Measurements from ENCODE around the gene DNMT3L. TPM values are rescaled to one million over a fixed set of nuclear protein-coding genes. Genes with fewer than 3 reads are reported as not detected.
A peak's percentile ranks its signal among the peaks of the same experiment; 100 is the strongest.
"Not testable (repeated sequence)": the region's sequence is repeated elsewhere in the genome, so short reads cannot be mapped to it uniquely, and the experiment has no call there.

DNMT3L gene
- total RNA-seq, 3 donors from 2014 or later = not detected

DNA sequence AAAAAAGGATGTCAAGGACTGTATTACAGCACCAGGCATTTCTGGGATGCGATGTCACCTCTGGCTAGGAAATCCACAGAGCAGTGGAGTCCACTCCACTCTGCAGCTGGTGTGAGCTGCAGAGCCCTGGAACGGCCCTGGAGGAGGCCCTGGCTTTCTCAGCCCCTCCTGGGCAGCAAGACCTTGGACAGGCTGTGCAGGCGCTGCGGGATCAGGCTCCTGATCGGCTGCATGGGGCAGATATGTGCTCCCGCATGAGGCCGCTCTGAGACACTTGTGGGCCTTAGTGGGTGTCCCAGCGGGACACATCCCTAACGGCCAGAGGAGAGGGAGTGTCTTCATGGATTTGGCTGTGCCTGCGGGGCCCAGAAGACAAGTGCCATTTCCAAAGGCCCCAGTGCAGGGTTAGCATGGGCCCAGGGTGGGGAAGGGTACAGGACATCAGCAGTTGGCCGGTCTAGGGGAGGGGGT, 6.2 kb downstream of the DNMT3L start:
- Histone ChIP-seq H3K9me3 (no peaks in the 10 kb centered on the region), H3K4me3 (no peak overlapping the region), H3K4me1 (ENCODE audit: low read depth) (no peaks in the 10 kb centered on the region), H3K36me3 (ENCODE audit: low read depth) (no peaks in the 10 kb centered on the region)
- no peak for TF ChIP-seq CTCF (IDR thresholded peaks at IDR 0.05)
- intact Hi-C loops (cut with DNase I, micrococcal nuclease) = no loop called here
- no peak for ATAC-seq
- DNase-seq = peak in 1 of 3 donors; percentile 22

DNA sequence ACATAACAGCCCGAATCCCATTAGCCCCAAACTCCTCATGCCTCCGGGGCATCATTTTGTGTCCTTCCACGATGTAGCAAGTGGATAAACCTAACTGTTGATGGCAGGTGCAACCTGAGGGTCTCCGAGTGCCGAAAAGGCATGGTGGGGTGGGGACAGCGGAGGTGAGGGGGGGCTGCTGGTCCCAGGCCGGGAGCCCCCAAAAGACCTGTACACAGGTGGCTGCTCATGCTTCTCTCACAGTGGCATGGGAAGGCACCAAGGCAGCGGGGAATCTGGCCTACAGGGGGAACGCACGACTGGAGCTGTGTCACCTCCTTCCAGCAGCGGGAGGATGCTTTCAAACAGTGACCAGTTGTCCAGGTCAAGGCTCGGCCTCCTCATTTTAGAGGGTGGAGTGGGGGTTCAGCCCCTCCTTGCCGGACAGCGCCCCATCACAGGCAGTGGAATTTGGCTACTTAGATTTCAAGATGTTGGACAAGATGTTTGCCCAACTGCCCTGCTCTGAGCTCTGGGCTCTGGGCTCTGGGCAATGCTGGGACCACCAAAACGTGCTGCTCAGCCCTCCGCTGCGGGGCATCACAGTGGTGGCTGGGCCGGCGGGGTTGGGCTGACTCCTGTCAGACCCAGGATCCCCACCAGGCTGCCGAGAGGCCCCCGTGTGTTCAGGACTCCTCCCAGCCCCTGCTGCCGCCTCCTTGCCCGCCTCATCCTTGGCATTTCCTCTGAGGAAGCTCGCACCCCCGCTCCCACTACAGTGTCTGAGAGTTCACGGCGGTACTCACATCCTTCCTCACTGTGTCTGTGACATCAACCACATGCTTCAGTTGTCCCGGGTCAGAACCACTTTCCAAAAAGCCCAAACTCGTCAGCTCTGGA, 7.6 kb downstream of the DNMT3L start:
- no peak overlapping the region for H3K4me3 ChIP-seq
- H3K36me3 ChIP-seq (ENCODE audit: low read depth) = no peaks in the 10 kb centered on the region
- H3K9me3 ChIP-seq = no peaks in the 10 kb centered on the region
- intact Hi-C loops (cut with DNase I, micrococcal nuclease) = no loop called here
- H3K4me1 ChIP-seq (ENCODE audit: low read depth) = no peaks in the 10 kb centered on the region
- ATAC-seq (no peak), DNase-seq (peak in 2 of 3 donors; percentile 19 to 43)
- TF ChIP-seq CTCF (IDR thresholded peaks at IDR 0.05) = no peak

- H3K9me3 ChIP-seq; intact Hi-C loops (cut with DNase I, micrococcal nuclease); H3K4me3 ChIP-seq; H3K36me3 ChIP-seq (ENCODE audit: low read depth); H3K4me1 ChIP-seq (ENCODE audit: low read depth); DNase-seq: not testable (repeated sequence)
- ATAC-seq = peak; percentile 47
Measured at GRCh38 chr21:44249204-44250037, 12.3 kb downstream of the DNMT3L start.

DNA sequence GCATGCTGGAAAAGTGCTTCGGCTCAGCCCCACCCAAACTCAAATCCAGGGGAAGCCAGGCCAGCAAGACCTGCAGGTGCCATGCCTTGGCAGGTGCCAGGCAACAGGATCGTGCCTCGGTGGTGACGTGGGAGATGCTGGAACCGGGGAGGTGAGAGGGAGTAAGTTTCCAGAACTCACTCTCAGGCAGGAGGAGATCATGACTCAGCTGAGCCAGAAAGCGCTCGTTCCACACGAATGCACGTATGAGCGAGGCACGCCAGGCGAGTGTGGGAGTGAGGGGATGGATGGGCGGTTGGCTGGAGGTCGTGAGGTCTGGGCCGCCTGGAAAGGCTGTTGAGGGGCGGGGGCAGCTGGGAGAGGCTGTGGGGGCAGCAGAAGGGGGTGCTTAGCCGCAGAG, 13.8 kb downstream of the DNMT3L start:
- H3K9me3 ChIP-seq; ATAC-seq; H3K36me3 ChIP-seq (ENCODE audit: low read depth); intact Hi-C loops (cut with DNase I, micrococcal nuclease); H3K4me3 ChIP-seq; DNase-seq; H3K4me1 ChIP-seq (ENCODE audit: low read depth): not testable (repeated sequence)

GRCh38 chr21:44243980-44244379, 17.7 kb downstream of the DNMT3L start:
- H3K4me1 ChIP-seq (ENCODE audit: low read depth); H3K9me3 ChIP-seq; H3K36me3 ChIP-seq (ENCODE audit: low read depth); DNase-seq; intact Hi-C loops (cut with DNase I, micrococcal nuclease); H3K4me3 ChIP-seq: not testable (repeated sequence)
- ATAC-seq = peak; percentile 78

DNA sequence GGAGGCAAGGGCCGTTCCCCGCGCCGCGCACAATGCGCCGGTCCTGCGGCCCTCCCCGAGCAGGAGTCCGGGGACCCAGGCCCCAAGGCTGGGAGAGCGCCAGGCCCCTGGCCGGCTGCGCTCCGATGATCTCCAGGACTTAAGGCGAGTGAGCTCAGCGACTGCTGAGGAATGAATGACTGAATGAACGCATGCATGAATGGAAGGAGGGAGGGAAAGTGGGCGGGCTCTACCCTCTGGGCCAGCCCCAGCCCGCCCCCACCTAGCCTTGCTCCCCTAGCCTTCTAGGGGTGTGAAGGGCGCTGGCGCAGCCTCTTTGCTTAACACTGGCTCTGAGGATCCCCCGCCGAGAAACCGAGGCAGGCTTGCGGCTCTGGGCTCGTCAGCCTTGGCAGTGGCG, 20.4 kb downstream of the DNMT3L start:
- H3K4me3 ChIP-seq; DNase-seq; intact Hi-C loops (cut with DNase I, micrococcal nuclease); H3K9me3 ChIP-seq; H3K4me1 ChIP-seq (ENCODE audit: low read depth); H3K36me3 ChIP-seq (ENCODE audit: low read depth): not testable (repeated sequence)
- ATAC-seq = peak; percentile 50

DNA sequence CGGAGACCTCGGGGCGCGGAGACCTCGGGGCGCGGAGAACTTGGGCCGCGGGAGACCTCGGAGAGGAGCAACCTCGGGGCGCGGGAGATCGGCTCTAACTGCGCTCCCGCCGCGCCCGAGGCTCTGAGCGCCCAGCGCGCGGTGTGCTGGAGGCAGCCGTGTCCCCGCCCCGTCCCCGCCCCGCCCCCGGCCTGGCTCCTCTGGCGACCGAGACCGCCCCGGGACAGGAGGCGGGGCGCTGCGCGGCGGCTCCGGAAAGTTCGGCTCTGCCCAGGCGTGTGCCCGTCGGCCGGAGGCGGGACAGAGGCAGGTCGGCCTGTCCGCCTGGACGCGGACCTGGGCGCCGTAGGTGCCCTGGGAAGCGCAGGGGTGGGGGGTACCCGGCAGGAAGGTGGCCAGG, 20.9 kb downstream of the DNMT3L start, which contains the start of gene ICOSLG:
ICOSLG (minus strand) TSS at position 102 of the 400 bp plus-strand sequence. CDS start 126 bp downstream, outside the sequence.
- H3K4me3 ChIP-seq; H3K36me3 ChIP-seq (ENCODE audit: low read depth); DNase-seq; intact Hi-C loops (cut with DNase I, micrococcal nuclease); H3K4me1 ChIP-seq (ENCODE audit: low read depth); H3K9me3 ChIP-seq: not testable (repeated sequence)
- ATAC-seq = peak; percentile 74

- intact Hi-C loops (cut with DNase I, micrococcal nuclease); DNase-seq; H3K4me1 ChIP-seq (ENCODE audit: low read depth); H3K4me3 ChIP-seq; H3K9me3 ChIP-seq; H3K36me3 ChIP-seq (ENCODE audit: low read depth): not testable (repeated sequence)
- peak; percentile 53 for ATAC-seq
Measured at GRCh38 chr21:44240353-44240752, 21.3 kb downstream of the DNMT3L start.

GRCh38 chr21:44229561-44229960, 32.1 kb downstream of the DNMT3L start:
- H3K4me1 ChIP-seq (ENCODE audit: low read depth); H3K9me3 ChIP-seq; H3K4me3 ChIP-seq; intact Hi-C loops (cut with DNase I, micrococcal nuclease); ATAC-seq; H3K36me3 ChIP-seq (ENCODE audit: low read depth): not testable (repeated sequence)
- peak in 1 of 3 donors; percentile 1 for DNase-seq

- ATAC-seq; H3K4me1 ChIP-seq (ENCODE audit: low read depth); DNase-seq; H3K9me3 ChIP-seq; H3K4me3 ChIP-seq; intact Hi-C loops (cut with DNase I, micrococcal nuclease); H3K36me3 ChIP-seq (ENCODE audit: low read depth): not testable (repeated sequence)
Measured at GRCh38 chr21:44228109-44228508, 33.6 kb downstream of the DNMT3L start.

GRCh38 chr21:44227614-44228013, 34.1 kb downstream of the DNMT3L start:
- H3K4me3 ChIP-seq; ATAC-seq; intact Hi-C loops (cut with DNase I, micrococcal nuclease); H3K9me3 ChIP-seq; H3K4me1 ChIP-seq (ENCODE audit: low read depth); H3K36me3 ChIP-seq (ENCODE audit: low read depth): not testable (repeated sequence)
- peak in 1 of 3 donors; percentile 4 for DNase-seq

GRCh38 chr21:44225605-44226004, 36.1 kb downstream of the DNMT3L start:
- H3K4me3 ChIP-seq; H3K4me1 ChIP-seq (ENCODE audit: low read depth); H3K9me3 ChIP-seq; H3K36me3 ChIP-seq (ENCODE audit: low read depth); ATAC-seq; intact Hi-C loops (cut with DNase I, micrococcal nuclease); DNase-seq: not testable (repeated sequence)
